Right forelimb (tissue), 1 donor: Measurements from ENCODE around the gene NR1D2.
"Not testable (repeated sequence)": the region's sequence is repeated elsewhere in the genome, so short reads cannot be mapped to it uniquely, and the experiment has no call there.

Experiments
- DNase-seq: peaks from one replicate; pipeline ENCODE4 v3.0.0-alpha.2; 2018

The NR1D2 gene

GRCh38 chr3:23944861-23945662, at the start of gene NR1D2:
TSS of gene NR1D2 (plus strand) at chr3:23945286. CDS start at chr3:23945579, 293 bp downstream.
- DNase-seq = peak; percentile 87

DNA sequence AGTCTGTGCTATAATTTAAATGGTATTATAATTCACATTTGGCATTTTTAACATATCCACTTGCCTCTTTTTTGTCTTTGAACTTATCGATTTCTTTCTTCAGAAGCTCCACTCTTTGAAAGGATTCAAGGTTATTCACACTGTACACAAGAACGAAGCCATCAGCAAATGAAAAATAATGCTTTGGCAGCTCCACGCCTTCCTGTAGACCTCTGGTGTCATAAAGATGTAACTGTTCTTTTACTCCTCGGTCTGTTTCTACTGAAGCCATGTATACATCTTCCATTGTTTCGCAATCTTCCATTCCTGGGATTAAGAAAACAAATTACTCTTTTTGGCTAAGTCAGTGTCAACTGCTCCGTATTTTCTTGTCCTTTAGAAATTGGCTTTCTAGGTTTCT, 44.3 kb upstream of the NR1D2 start:
- DNase-seq = no peak

GRCh38 chr3:23904545-23904944, 40.5 kb upstream of the NR1D2 start:
- DNase-seq = no peak

- DNase-seq = no peak
These were observed 35.7 kb upstream of the NR1D2 start for GRCh38 chr3:23909341-23909740.

- DNase-seq = no peak
These were observed 33.7 kb upstream of the NR1D2 start for GRCh38 chr3:23911397-23911796.

- DNase-seq = not testable (repeated sequence)
These were observed 32.8 kb upstream of the NR1D2 start for GRCh38 chr3:23912335-23912734.

- no peak for DNase-seq
These were observed 31.9 kb upstream of the NR1D2 start for GRCh38 chr3:23913182-23913581.

GRCh38 chr3:23913873-23914743, 31.0 kb upstream of the NR1D2 start:
- no peak for DNase-seq

DNA sequence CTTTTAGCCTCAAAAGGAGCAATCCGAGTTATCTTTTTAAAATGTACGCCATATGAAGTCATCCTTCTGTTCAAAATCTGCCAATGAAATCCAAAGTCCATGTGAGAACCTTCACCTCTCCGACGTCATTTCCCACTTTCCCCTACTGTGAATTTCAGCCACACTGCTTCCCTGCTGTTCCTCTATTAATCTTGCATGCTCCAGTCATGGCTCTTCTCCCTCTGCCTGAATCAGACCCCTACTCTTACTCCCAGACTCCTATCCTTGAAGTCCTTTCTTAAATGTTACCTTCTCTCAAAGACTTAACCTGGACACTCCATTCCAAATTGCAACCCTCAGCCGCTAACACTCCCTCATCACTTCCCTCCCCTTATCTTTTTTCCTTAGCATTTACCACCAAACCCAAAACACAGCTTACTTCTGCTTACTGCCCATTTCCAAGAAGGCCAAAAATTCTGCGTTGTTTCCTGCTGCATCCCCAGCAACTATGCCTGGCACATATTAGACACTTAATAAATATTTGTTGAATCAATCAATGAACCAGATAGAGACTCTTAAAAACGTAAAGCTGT, 29.5 kb upstream of the NR1D2 start:
- DNase-seq = no peak

DNA sequence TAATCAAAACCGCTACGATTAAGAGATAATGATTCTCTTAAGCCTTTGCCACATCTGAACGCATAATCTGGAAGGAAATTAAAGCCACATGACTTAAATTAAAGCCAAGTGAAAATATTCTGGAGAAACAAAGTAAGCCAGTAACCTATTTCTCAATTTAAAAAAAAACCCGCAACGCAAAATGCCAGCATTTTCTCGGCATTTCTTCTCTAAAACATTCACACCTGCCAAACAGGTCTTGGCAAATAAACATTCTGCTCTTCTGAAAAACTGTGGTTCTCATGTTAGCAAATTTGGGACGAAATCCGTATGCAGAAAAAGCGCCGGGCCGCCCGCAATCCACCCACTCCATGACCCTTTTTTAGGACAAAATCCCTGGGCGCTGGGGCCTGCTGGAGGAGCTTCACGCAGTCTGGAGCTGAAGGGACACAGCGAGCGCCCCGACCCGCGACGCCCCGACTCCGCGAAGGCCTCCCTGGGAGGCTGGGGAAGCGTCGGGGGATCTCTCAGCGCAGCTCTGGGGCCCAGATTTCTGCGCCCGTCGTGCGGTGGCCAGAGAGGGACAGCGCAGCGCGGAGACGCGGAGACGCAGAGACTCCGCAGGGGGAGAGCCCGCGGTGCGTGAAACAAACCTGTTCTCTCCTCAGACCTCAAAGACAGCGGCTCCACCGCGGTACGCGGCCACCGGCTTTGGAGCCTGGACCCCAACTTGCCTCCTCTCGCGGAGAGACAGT, 28.8 kb upstream of the NR1D2 start:
- no peak for DNase-seq

- peak; percentile 97 for DNase-seq
These were observed 28.0 kb upstream of the NR1D2 start, which contains the start of the genes NKIRAS1 and RPL15 for GRCh38 chr3:23916886-23917678. TSS of gene NKIRAS1 (minus strand) at chr3:23916990. CDS start at chr3:23910904, 6,086 bp downstream. TSS of gene RPL15 (plus strand) at chr3:23917132. CDS start at chr3:23917860, 728 bp downstream.

- DNase-seq = not testable (repeated sequence)
These were observed 27.3 kb upstream of the NR1D2 start for GRCh38 chr3:23917679-23918303.

- not testable (repeated sequence) for DNase-seq
These were observed 26.8 kb upstream of the NR1D2 start for GRCh38 chr3:23918331-23918730.

DNA sequence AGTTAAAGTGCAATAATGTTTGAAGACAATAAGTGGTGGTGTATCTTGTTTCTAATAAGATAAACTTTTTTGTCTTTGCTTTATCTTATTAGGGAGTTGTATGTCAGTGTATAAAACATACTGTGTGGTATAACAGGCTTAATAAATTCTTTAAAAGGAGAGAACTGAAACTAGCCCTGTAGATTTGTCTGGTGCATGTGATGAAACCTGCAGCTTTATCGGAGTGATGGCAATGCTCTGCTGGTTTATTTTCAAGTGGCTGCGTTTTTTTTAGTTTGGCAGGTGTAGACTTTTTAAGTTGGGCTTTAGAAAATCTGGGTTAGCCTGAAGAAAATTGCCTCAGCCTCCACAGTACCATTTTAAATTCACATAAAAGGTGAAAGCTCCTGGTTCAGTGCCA, 25.5 kb upstream of the NR1D2 start:
- DNase-seq = no peak

GRCh38 chr3:23920151-23920655, 24.9 kb upstream of the NR1D2 start:
- no peak for DNase-seq

DNA sequence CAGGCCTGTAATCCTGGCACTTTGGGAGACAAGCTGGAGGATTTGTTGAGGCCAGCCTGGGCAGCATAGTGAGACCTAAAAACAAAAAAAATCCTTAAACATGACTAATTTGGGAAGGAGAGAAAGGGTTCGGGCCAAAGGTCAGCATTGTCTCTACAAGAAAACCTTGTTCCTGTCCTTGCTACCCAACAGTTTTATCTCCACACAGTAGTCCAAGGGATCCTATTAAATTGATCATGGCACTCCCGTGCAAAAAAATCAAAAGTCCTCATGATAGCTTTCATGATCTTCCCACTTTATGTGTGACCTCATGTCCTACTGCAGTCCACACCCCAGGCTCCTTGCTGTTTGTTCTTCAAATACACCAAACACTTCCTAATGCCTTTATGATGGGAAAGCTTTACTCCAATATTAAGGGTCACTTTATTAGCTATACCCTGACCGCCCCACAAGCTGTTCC, 24.0 kb upstream of the NR1D2 start:
- DNase-seq = no peak

- DNase-seq = no peak
These were observed 21.3 kb upstream of the NR1D2 start for GRCh38 chr3:23923786-23924185.

GRCh38 chr3:23926246-23926645, 18.8 kb upstream of the NR1D2 start:
- DNase-seq = no peak

DNA sequence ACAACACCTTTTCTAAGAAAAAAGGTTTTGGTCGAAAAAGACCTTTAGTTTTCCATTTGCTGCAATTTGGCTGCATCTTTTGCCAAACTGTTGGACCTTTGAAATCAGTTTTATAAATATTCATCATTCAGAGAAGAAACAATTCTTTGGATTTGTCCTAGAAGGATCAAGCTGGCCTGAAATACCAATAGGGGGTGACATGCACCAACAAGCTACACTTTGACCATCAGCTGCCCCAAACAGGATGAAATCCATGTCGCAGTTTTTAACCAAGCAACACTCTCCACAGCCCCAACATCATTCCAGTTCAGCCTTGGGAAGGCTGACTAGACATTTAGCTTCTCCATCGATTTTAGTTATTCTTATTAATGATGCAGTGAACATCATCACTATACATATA, 18.4 kb upstream of the NR1D2 start:
- no peak for DNase-seq

DNA sequence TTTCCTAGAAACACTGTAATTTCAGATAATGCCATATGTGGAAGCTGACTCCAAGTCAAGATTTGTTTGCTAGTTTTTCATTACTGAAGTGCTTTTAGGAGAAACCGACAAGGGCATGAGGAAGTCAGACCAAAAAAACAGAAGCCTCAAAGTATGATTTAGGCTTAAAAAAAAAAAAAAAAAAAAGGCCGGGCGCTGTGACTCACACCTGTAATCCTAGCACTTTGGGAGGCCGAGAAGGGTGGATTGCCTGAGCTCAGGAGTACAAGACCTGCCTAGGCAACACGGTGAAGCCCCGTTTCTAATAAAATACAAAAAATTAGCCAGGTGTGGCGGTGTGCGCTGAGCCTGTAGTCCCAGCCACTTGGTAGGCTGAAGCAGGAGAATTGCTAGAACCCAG, 16.6 kb upstream of the NR1D2 start:
- no peak for DNase-seq

DNA sequence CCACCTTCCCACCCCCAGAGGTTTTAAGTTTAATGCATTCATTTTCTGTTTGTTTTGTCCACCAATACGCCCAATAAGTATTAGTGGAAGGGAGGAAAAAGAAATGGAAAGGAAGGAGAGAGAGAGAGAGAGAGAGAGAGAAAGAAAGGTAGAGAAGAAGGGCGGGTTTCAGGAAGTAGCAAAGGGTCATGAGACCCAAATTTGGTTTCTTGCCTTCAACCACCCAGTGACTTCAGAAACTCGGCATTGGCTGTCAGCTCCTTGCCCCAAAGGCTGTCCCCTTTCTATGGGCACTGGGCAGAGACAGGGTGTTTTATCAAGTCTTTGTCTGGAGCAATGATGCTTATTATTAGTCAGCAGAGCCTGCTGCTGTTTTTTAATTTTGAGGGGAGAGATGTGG, 13.5 kb upstream of the NR1D2 start:
- DNase-seq = no peak
